HEK293 (cell line): ENCODE measurements around the gene ZNF687.

Experiments used
- GFI1B ChIP-seq: fragments of 450-650 bp; formaldehyde crosslinking; IDR thresholded peaks from 2 replicates; pipeline ENCODE4 v1.5.1; 2016; ENCODE audit warnings: missing biosample characterization, missing genetic modification characterization
- PRDM2 ChIP-seq: fragments of 450-650 bp; formaldehyde crosslinking; IDR thresholded peaks from 2 replicates; pipeline ENCODE4 v1.5.1; 2016; ENCODE audit warnings: missing biosample characterization, missing genetic modification characterization, borderline replicate concordance
- ZBTB17 ChIP-seq: fragments of 450-650 bp; formaldehyde crosslinking; IDR thresholded peaks from 2 replicates; pipeline ENCODE4 v1.5.1; 2016; ENCODE audit warnings: missing biosample characterization, missing genetic modification characterization
- ZNF146 ChIP-seq: fragments of 450-650 bp; formaldehyde crosslinking; IDR thresholded peaks from 2 replicates; pipeline ENCODE4 v1.5.1; 2016; ENCODE audit warnings: missing biosample characterization, missing genetic modification characterization
- ZNF2 ChIP-seq: fragments of 450-650 bp; formaldehyde crosslinking; IDR thresholded peaks from 2 replicates; pipeline ENCODE4 v1.5.1; 2016; ENCODE audit warnings: missing biosample characterization, missing genetic modification characterization
- ZNF555 ChIP-seq: fragments of 450-650 bp; formaldehyde crosslinking; conservative IDR thresholded peaks from 2 replicates; pipeline ENCODE4 v1.5.1; 2017; ENCODE audit warnings: missing biosample characterization, mild to moderate bottlenecking, missing genetic modification characterization, inconsistent platforms
- ZNF600 ChIP-seq: fragments of 450-650 bp; formaldehyde crosslinking; IDR thresholded peaks from 2 replicates; pipeline ENCODE4 v1.5.1; 2016; ENCODE audit warnings: missing biosample characterization, missing genetic modification characterization
- ZNF654 ChIP-seq: fragments of 450-650 bp; formaldehyde crosslinking; IDR thresholded peaks from 2 replicates; pipeline ENCODE4 v1.5.1; 2016; ENCODE audit warnings: low read depth, missing biosample characterization, missing genetic modification characterization
- ZNF768 ChIP-seq: fragments of 450-650 bp; formaldehyde crosslinking; IDR thresholded peaks from 2 replicates; pipeline ENCODE4 v1.5.1; 2018; ENCODE audit warnings: missing biosample characterization, mild to moderate bottlenecking, missing genetic modification characterization
- TF ChIP-seq, protein P1 (sequence below): fragments of 450-650 bp; formaldehyde crosslinking; conservative IDR thresholded peaks from 2 replicates; pipeline ENCODE4 v1.5.1; 2016; ENCODE audit warnings: low read depth, missing biosample characterization, missing genetic modification characterization
- TF ChIP-seq, protein P2 (sequence below): fragments of 450-650 bp; formaldehyde crosslinking; IDR thresholded peaks from 2 replicates; pipeline ENCODE4 v1.5.1; 2016; ENCODE audit warnings: missing biosample characterization, missing genetic modification characterization
- TF ChIP-seq, protein P3 (sequence below): fragments of 450-650 bp; IDR thresholded peaks from 2 replicates; pipeline ENCODE4 v1.5.1; 2018; ENCODE audit warnings: missing biosample characterization, mild to moderate bottlenecking, missing genetic modification characterization

Gene ZNF687

DNA sequence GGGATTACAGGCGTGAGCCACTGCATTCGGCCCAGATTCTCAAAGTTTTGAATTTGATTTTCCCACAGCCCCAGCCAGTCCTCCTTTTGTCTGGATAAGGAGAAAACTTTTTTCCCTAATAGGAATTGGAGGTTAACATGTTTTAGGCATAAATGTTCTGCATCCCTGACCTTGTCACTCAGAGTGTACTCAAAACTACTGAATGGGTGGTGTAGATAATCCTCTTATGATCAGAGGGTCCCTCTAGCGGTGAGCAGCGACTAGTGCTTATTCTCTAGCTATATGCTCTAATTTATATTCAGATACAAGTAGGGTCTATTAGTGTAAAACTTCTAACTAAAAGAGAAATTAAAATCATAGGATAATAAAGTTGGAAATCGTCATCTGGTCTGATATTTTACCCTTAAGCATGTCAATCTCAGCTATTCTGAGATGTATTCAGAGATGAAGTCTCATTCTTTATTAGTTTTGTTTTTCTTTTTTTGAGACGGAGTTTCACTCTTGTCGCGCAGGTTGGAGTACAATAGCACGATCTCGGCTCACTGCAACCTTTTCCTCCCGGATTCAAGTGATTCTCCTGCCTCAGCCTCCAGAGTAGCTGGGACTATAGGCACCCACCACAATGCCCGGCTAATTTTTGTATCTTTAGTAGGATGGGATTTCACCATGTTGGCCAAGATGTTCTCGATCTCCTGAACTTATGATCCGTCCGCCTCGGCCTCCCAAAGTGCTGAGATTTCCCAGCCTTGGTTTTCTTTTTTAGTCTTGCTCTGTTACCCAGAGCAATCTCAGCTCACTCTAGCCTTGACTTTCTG, 30.2 kb upstream of the ZNF687 start (continued):
- TF ChIP-seq, protein P1, sequence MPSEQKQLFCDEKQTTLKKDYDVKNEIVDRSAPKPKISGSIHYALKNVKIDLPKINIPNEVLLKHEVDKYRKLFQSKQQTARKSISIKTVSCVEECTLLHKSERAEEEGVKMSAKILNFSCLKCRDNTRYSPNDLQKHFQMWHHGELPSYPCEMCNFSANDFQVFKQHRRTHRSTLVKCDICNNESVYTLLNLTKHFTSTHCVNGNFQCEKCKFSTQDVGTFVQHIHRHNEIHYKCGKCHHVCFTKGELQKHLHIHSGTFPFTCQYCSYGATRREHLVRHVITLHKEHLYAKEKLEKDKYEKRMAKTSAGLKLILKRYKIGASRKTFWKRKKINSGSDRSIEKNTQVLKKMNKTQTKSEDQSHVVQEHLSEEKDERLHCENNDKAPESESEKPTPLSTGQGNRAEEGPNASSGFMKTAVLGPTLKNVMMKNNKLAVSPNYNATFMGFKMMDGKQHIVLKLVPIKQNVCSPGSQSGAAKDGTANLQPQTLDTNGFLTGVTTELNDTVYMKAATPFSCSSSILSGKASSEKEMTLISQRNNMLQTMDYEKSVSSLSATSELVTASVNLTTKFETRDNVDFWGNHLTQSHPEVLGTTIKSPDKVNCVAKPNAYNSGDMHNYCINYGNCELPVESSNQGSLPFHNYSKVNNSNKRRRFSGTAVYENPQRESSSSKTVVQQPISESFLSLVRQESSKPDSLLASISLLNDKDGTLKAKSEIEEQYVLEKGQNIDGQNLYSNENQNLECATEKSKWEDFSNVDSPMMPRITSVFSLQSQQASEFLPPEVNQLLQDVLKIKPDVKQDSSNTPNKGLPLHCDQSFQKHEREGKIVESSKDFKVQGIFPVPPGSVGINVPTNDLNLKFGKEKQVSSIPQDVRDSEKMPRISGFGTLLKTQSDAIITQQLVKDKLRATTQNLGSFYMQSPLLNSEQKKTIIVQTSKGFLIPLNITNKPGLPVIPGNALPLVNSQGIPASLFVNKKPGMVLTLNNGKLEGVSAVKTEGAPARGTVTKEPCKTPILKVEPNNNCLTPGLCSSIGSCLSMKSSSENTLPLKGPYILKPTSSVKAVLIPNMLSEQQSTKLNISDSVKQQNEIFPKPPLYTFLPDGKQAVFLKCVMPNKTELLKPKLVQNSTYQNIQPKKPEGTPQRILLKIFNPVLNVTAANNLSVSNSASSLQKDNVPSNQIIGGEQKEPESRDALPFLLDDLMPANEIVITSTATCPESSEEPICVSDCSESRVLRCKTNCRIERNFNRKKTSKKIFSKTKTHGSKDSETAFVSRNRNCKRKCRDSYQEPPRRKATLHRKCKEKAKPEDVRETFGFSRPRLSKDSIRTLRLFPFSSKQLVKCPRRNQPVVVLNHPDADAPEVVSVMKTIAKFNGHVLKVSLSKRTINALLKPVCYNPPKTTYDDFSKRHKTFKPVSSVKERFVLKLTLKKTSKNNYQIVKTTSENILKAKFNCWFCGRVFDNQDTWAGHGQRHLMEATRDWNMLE (tag by site-specific recombination): no peak
- TF ChIP-seq ZNF146 (tag by site-specific recombination): no peak
- TF ChIP-seq, protein P2, sequence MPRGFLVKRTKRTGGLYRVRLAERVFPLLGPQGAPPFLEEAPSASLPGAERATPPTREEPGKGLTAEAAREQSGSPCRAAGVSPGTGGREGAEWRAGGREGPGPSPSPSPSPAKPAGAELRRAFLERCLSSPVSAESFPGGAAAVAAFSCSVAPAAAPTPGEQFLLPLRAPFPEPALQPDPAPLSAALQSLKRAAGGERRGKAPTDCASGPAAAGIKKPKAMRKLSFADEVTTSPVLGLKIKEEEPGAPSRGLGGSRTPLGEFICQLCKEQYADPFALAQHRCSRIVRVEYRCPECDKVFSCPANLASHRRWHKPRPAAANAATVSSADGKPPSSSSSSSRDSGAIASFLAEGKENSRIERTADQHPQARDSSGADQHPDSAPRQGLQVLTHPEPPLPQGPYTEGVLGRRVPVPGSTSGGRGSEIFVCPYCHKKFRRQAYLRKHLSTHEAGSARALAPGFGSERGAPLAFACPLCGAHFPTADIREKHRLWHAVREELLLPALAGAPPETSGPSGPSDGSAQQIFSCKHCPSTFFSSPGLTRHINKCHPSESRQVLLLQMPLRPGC (tag by site-specific recombination): no peak
- no peak for TF ChIP-seq GFI1B (tag by site-specific recombination)
- peak; percentile 57; the same call in 1 of the 2 replicates for TF ChIP-seq ZNF600
- TF ChIP-seq ZNF555 (tag by site-specific recombination): no peak
- TF ChIP-seq ZNF654 (tag by site-specific recombination): peak; percentile 71
- peak; percentile 72 for TF ChIP-seq ZBTB17
- peak; percentile 94 for TF ChIP-seq ZNF2 (tag by site-specific recombination)
- TF ChIP-seq, protein P3, sequence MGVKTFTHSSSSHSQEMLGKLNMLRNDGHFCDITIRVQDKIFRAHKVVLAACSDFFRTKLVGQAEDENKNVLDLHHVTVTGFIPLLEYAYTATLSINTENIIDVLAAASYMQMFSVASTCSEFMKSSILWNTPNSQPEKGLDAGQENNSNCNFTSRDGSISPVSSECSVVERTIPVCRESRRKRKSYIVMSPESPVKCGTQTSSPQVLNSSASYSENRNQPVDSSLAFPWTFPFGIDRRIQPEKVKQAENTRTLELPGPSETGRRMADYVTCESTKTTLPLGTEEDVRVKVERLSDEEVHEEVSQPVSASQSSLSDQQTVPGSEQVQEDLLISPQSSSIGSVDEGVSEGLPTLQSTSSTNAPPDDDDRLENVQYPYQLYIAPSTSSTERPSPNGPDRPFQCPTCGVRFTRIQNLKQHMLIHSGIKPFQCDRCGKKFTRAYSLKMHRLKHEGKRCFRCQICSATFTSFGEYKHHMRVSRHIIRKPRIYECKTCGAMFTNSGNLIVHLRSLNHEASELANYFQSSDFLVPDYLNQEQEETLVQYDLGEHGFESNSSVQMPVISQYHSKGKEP (tag by site-specific recombination): peak; percentile 52; the same call in 1 of the 2 replicates
- no peak for TF ChIP-seq PRDM2
- TF ChIP-seq ZNF768 (tag by site-specific recombination): no peak
